SK-N-SH (cell line): ENCODE measurements around the gene SUPT5H. TPM values are rescaled to one million over a fixed set of nuclear protein-coding genes. Genes with fewer than 3 reads are reported as not detected.

Source experiments
- CTCF ChIA-PET: fragments of 300-600, 350-600 bp; formaldehyde crosslinking; extraction: SDS; loops from one replicate; lab custom pipeline; 2021; lab: Yijun Ruan, JAX
- POLR2A ChIA-PET: fragments of 350-600 bp; sonication (Branson Sonifier 250); formaldehyde crosslinking; extraction: SDS; loops from one replicate; lab custom pipeline; 2020; ENCODE audit warnings: antibody characterized with exemption, inconsistent platforms; lab: Yijun Ruan, JAX
- DNase-seq: peaks from one replicate; pipeline ENCODE4 v3.0.0; 2012
- H2AFZ ChIP-seq: fragments of 200-600 bp; sonication (generic); 2 replicates; pipeline ENCODE4 v1.8.1; 2016; ENCODE audit warnings: antibody characterized with exemption, mild to moderate bottlenecking, low read depth
- H3F3A ChIP-seq: fragments of 200-600 bp; sonication (generic); replicated peaks from 2 replicates; pipeline ENCODE3; 2016; ENCODE audit warnings: antibody characterized with exemption, mild to moderate bottlenecking; ENCODE audit not compliant: insufficient read depth
- H3K27ac ChIP-seq, 2 experiments: fragments of 200-500 bp in 1 of 2; fragments of 200-600 bp in 1 of 2; sonication (Bioruptor generic) in 1 of 2; sonication (generic), shearing (Covaris generic) in 1 of 2; 2 replicates each; pipeline versions ENCODE4 v1.5.1 to v1.6.1; 2014 to 2016; ENCODE audit warnings: low read depth in 2 of 2, inconsistent platforms in 1 of 2, low read length in 1 of 2, mild to moderate bottlenecking in 1 of 2, mixed read lengths in 1 of 2
- H3K27me3 ChIP-seq: fragments of 200-600 bp; sonication (generic), shearing (Covaris generic); 2 replicates; pipeline ENCODE4 v1.6.1; 2016; ENCODE audit warnings: mixed run types; ENCODE audit not compliant: insufficient read depth
- H3K36me3 ChIP-seq, 2 experiments: fragments of 200-500 bp in 1 of 2; fragments of 200-600 bp in 1 of 2; sonication (Bioruptor generic) in 1 of 2; sonication (generic) in 1 of 2; replicated peaks in 1 of 2; 2 replicates each; pipeline versions ENCODE3 to v1.5.1; 2014 to 2016; ENCODE audit warnings: low read length in 1 of 2, mild to moderate bottlenecking in 1 of 2; ENCODE audit not compliant: insufficient read depth in 2 of 2, control insufficient read depth in 1 of 2
- H3K4me1 ChIP-seq, 2 experiments: fragments of 200-500 bp in 1 of 2; fragments of 200-600 bp in 1 of 2; sonication (Bioruptor generic) in 1 of 2; sonication (generic), shearing (Covaris generic) in 1 of 2; 2 replicates each; pipeline versions ENCODE4 v1.5.1 to v1.6.1; 2014 to 2016; ENCODE audit warnings: low read depth in 1 of 2, low read length in 1 of 2, mixed run types in 1 of 2; ENCODE audit not compliant: insufficient read depth in 2 of 2, control insufficient read depth in 1 of 2
- H3K4me2 ChIP-seq: fragments of 200-600 bp; sonication (generic), shearing (Covaris generic); 2 replicates; pipeline ENCODE4 v1.6.1; 2017; ENCODE audit warnings: mixed run types
- H3K4me3 ChIP-seq, 2 experiments: fragments of 200-500 bp in 1 of 2; fragments of 200-600 bp in 1 of 2; sonication (Bioruptor generic) in 1 of 2; sonication (generic), shearing (Covaris generic) in 1 of 2; 2 replicates each; pipeline versions ENCODE4 v1.5.1 to v1.8.1; 2014 to 2016; ENCODE audit warnings: low read depth in 2 of 2, inconsistent platforms in 1 of 2, low read length in 1 of 2, mild to moderate bottlenecking in 1 of 2, mixed read lengths in 1 of 2, moderate library complexity in 1 of 2
- H3K79me2 ChIP-seq: fragments of 200-600 bp; sonication (generic); 2 replicates; pipeline ENCODE4 v1.8.1; 2017; ENCODE audit warnings: mild to moderate bottlenecking; ENCODE audit not compliant: insufficient read depth
- H3K9ac ChIP-seq: fragments of 200-600 bp; sonication (generic); 2 replicates; pipeline ENCODE4 v1.6.1; 2017; ENCODE audit warnings: mixed run types
- H3K9me2 ChIP-seq: fragments of 200-600 bp; sonication (generic); 2 replicates; pipeline ENCODE4 v1.6.1; 2017; ENCODE audit warnings: mixed run types
- H3K9me3 ChIP-seq: fragments of 200-600 bp; sonication (generic); 2 replicates; pipeline ENCODE4 v1.6.1; 2017; ENCODE audit warnings: mixed run types, mild to moderate bottlenecking, moderate library complexity
- H4K20me1 ChIP-seq: fragments of 200-600 bp; sonication (generic); 2 replicates; pipeline ENCODE4 v1.6.1; 2017; ENCODE audit warnings: mild to moderate bottlenecking, mixed run types; ENCODE audit not compliant: insufficient read depth
- CHD2 ChIP-seq: fragments of 150-350 bp; IDR thresholded peaks from 2 replicates; pipeline ENCODE4 v1.6.1; 2018; ENCODE audit warnings: low read length; ENCODE audit not compliant: partially characterized antibody
- ELF1 ChIP-seq: IDR thresholded peaks from 2 replicates; pipeline ENCODE4 v1.4.0; 2012
- FOXJ3 ChIP-seq: sonication (generic); formaldehyde crosslinking; IDR thresholded peaks from 2 replicates; pipeline ENCODE4 v1.5.1; 2020; ENCODE audit warnings: mild to moderate bottlenecking, missing genetic modification reagents
- IRF3 ChIP-seq: fragments of 150-350 bp; IDR thresholded peaks from 2 replicates; pipeline ENCODE4 v1.6.1; 2016; ENCODE audit warnings: mild to moderate bottlenecking, low read depth, low read length
- JUND ChIP-seq: IDR thresholded peaks from 2 replicates; pipeline ENCODE4 v1.4.0; 2012
- MAX ChIP-seq: IDR thresholded peaks from 2 replicates; pipeline ENCODE4 v1.4.0; 2012; ENCODE audit warnings: low read depth
- MXI1 ChIP-seq: IDR thresholded peaks from 2 replicates; pipeline ENCODE4 v1.6.1; 2012; ENCODE audit warnings: mild to moderate bottlenecking, low read depth, low read length, improper control_type of control experiment
- NFIC ChIP-seq: IDR thresholded peaks from 2 replicates; pipeline ENCODE4 v1.4.0; 2012; ENCODE audit warnings: borderline replicate concordance
- PBX3 ChIP-seq: IDR thresholded peaks from 2 replicates; pipeline ENCODE4; 2012
- POLR2AphosphoS5 ChIP-seq: IDR thresholded peaks from 2 replicates; pipeline ENCODE4 v1.6.1; 2012; ENCODE audit warnings: low read depth, low read length
- REST ChIP-seq: IDR thresholded peaks from 2 replicates; pipeline ENCODE4 v1.6.1; 2012; ENCODE audit warnings: mild to moderate bottlenecking, low read depth, low read length, moderate library complexity
- SIN3A ChIP-seq: IDR thresholded peaks from 2 replicates; pipeline ENCODE4 v1.6.1; 2012; ENCODE audit warnings: low read depth, mild to moderate bottlenecking, low read length, moderate library complexity, borderline replicate concordance
- TAF1 ChIP-seq: IDR thresholded peaks from 2 replicates; pipeline ENCODE4 v1.6.1; 2012; ENCODE audit warnings: low read depth, mild to moderate bottlenecking, low read length, moderate library complexity, borderline replicate concordance
- TCF12 ChIP-seq: IDR thresholded peaks from 2 replicates; pipeline ENCODE4 v1.4.0; 2012
- TEAD4 ChIP-seq: IDR thresholded peaks from 2 replicates; pipeline ENCODE4 v1.4.0; 2012; ENCODE audit warnings: mild to moderate bottlenecking, borderline replicate concordance; ENCODE audit not compliant: insufficient read depth
- USF2 ChIP-seq: fragments of 150-350 bp; IDR thresholded peaks from 2 replicates; pipeline ENCODE4 v1.6.1; 2017; ENCODE audit warnings: antibody characterized with exemption, low read length, low read depth, borderline replicate concordance
- YY1 ChIP-seq: IDR thresholded peaks from 2 replicates; pipeline ENCODE4 v1.4.0; 2012; ENCODE audit warnings: low read depth, mild to moderate bottlenecking
- WGBS: methylation state at CpG from one replicate; pipeline ENCODE4 v1.1.6; 2017; ENCODE audit warnings: low lambda C conversion rate; 5-methylcytosine and 5-hydroxymethylcytosine counted together
- polyA plus RNA-seq, 3 experiments: library from polyadenylated mRNA; depleted of rRNA; stranded (reverse); fragments of >200 nt; gene quantifications; 2 replicates each; pipeline ENCODE4 v1.2.3, GENCODE V29; 2012

Gene SUPT5H
- polyA plus RNA-seq, 1 of the 3 experiments (the other 2 are of a cell fraction): 137 TPM

GRCh38 chr19:39479916-39480315, 34.5 kb downstream of the SUPT5H start:
- H3K4me1 ChIP-seq: peaks cover 0 to 14% of the 10 kb centered on the region in 2 experiments; a peak in 1 of 4 replicates
- peaks cover 16 to 18% of the 10 kb centered on the region in 2 experiments for H3K36me3 ChIP-seq
- no peak for DNase-seq
- no peaks in the 10 kb centered on the region for H3K9me3 ChIP-seq
- H3K4me2 ChIP-seq: peak overlapping the region; percentile 95
- H4K20me1 ChIP-seq: no peaks in the 10 kb centered on the region
- POLR2A ChIA-PET: interaction anchor here (0.5 kb wide), 1 partner anchor 44 kb away, joined by 3 read pairs; the partner anchor contains the start of gene RPS16
- peaks cover 33% of the 10 kb centered on the region for H3K79me2 ChIP-seq
- peaks cover 22% of the 10 kb centered on the region for H3F3A ChIP-seq
- H3K27me3 ChIP-seq: no peaks in the 10 kb centered on the region
- H2AFZ ChIP-seq: peak overlapping the region; percentile 93
- CTCF ChIA-PET: interaction anchor here (0.8 to 1.2 kb wide), 3 partner anchors 19 to 53 kb away, joined by 3 to 8 read pairs (median 3); partner anchors contain the start of genes DLL3 and EID2B
- H3K9me2 ChIP-seq: no peaks in the 10 kb centered on the region
- 81% methylated on average over 10 of the region's 10 CpGs for WGBS
- H3K4me3 ChIP-seq: peak overlapping the region; percentile 94 to 95
- peak overlapping the region; percentile 96 for H3K9ac ChIP-seq
- no peak for TF ChIP-seq IRF3
- no peak for TF ChIP-seq TCF12
- TF ChIP-seq, all 33 proteins: peak for 0
- peak overlapping the region; percentile 65 to 71 for H3K27ac ChIP-seq

- under 1% methylated on average over 35 of the region's 62 CpGs for WGBS
- Histone ChIP-seq H4K20me1 (no peaks in the 10 kb centered on the region), H3K27me3 (no peaks in the 10 kb centered on the region), H3K4me3 (peak within 1 kb of the TSS; percentile 94 to 95), H3K9me3 (no peaks in the 10 kb centered on the region), H3K27ac (peak within 1 kb of the TSS; percentile 65 to 71), H3K36me3 (peaks cover 18% of the 10 kb centered on the region in 2 experiments), H3K9ac (peak within 1 kb of the TSS; percentile 96), H3K4me1 (peaks cover 0 to 14% of the 10 kb centered on the region in 2 experiments; a peak in 1 of 4 replicates), H2AFZ (peak within 1 kb of the TSS; percentile 93), H3K4me2 (peak within 1 kb of the TSS; percentile 95), H3F3A (peaks cover 22% of the 10 kb centered on the region), H3K79me2 (peaks cover 33% of the 10 kb centered on the region), H3K9me2 (no peaks in the 10 kb centered on the region)
- DNase-seq: peak; percentile 96
- ChIA-PET CTCF (interaction anchor here (0.8 to 1.3 kb wide), 4 partner anchors 17 to 52 kb away, joined by 3 to 8 read pairs (median 4); partner anchors contain the start of genes DLL3 and EID2B), POLR2A (interaction anchor here (0.5 kb wide), 1 partner anchor 45 kb away, joined by 3 read pairs; the partner anchor contains the start of gene RPS16)
- TF ChIP-seq TEAD4: no peak
- peak; percentile 97 for TF ChIP-seq TAF1
- no peak for TF ChIP-seq FOXJ3 (CRISPR knock-in tag)
- no peak for TF ChIP-seq NFIC
- peak; percentile 67 for TF ChIP-seq POLR2AphosphoS5
- TF ChIP-seq MAX: no peak; the same call in 1 of the 2 replicates
- peak; percentile 82 for TF ChIP-seq CHD2
- TF ChIP-seq YY1: peak; percentile 97
- TF ChIP-seq SIN3A: peak; percentile 86; the same call in 1 of the 2 replicates
- TF ChIP-seq ELF1: peak; percentile 37; the same call in 1 of the 2 replicates
- no peak; the same call in 1 of the 2 replicates for TF ChIP-seq REST
- TF ChIP-seq USF2: no peak
- no peak for TF ChIP-seq JUND
- TF ChIP-seq MXI1: peak; percentile 89
- no peak for TF ChIP-seq PBX3
Observed at GRCh38 chr19:39480337-39481228, 35.2 kb downstream of the SUPT5H start, which contains the start of gene TIMM50. Gene TIMM50, plus strand, starts transcription at chr19:39480838. Its CDS starts 16 bp downstream, at chr19:39480854.
